GM19035 (cell line): ENCODE results near the gene TTLL1.
"Not testable (repeated sequence)": the region's sequence is repeated elsewhere in the genome, so short reads cannot be mapped to it uniquely, and the experiment has no call there.

Experiments used
- ATAC-seq: cut with Tn5 transposase; IDR thresholded peaks from one replicate; pipeline ENCODE4 v1.9.1; 2021; ENCODE audit not compliant: unreplicated experiment

Gene TTLL1

GRCh38 chr22:43077121-43077877 lies 11.9 kb downstream of the TTLL1 start:
- no peak for ATAC-seq

- no peak for ATAC-seq
Measured at GRCh38 chr22:43066844-43067385, 22.3 kb downstream of the TTLL1 start.

- no peak for ATAC-seq
Measured at GRCh38 chr22:43066134-43066533, 23.1 kb downstream of the TTLL1 start.

GRCh38 chr22:43060183-43060582 lies 29.0 kb downstream of the TTLL1 start:
- no peak for ATAC-seq

GRCh38 chr22:43057641-43058040 lies 31.6 kb downstream of the TTLL1 start:
- no peak for ATAC-seq

- no peak for ATAC-seq
Measured at GRCh38 chr22:43053176-43053575, 36.0 kb downstream of the TTLL1 start.

GRCh38 chr22:43050995-43051394 lies 38.2 kb downstream of the TTLL1 start:
- no peak for ATAC-seq

GRCh38 chr22:43047605-43048004 lies 41.6 kb downstream of the TTLL1 start:
- ATAC-seq: no peak

- ATAC-seq: no peak
Measured at GRCh38 chr22:43044290-43044712, 44.9 kb downstream of the TTLL1 start.

GRCh38 chr22:43042101-43042780 lies 47.0 kb downstream of the TTLL1 start:
- ATAC-seq: no peak

GRCh38 chr22:43039800-43040199 lies 49.4 kb downstream of the TTLL1 start:
- no peak for ATAC-seq

GRCh38 chr22:43038325-43038724 lies 50.9 kb downstream of the TTLL1 start:
- no peak for ATAC-seq

- ATAC-seq: no peak
Measured at GRCh38 chr22:43036282-43036829, 52.8 kb downstream of the TTLL1 start.

- ATAC-seq: no peak
Measured at GRCh38 chr22:43035250-43035649, 53.9 kb downstream of the TTLL1 start.

- ATAC-seq: no peak
Measured at GRCh38 chr22:43031617-43032016, 57.6 kb downstream of the TTLL1 start.

GRCh38 chr22:43018615-43019014 lies 70.6 kb downstream of the TTLL1 start:
- ATAC-seq: no peak

- no peak for ATAC-seq
Measured at GRCh38 chr22:43017525-43018460, 71.4 kb downstream of the TTLL1 start.

GRCh38 chr22:43016150-43016549 lies 73.0 kb downstream of the TTLL1 start:
- not testable (repeated sequence) for ATAC-seq

GRCh38 chr22:43015677-43016042 lies 73.5 kb downstream of the TTLL1 start:
- no peak for ATAC-seq

- ATAC-seq: peak; percentile 93
Measured at GRCh38 chr22:43014869-43015676, 74.1 kb downstream of the TTLL1 start, which contains the start of gene PACSIN2. PACSIN2 (minus strand) TSS chr22:43015149; CDS start chr22:42912080, 103,069 bp downstream.
